Skeletal muscle satellite cell (primary cell): ENCODE data around the gene JAK3.
A peak's percentile ranks its signal among the peaks of the same experiment; 100 is the strongest.
"Not testable (repeated sequence)": the region's sequence is repeated elsewhere in the genome, so short reads cannot be mapped to it uniquely, and the experiment has no call there.

Experiments used
- H3K27me3 ChIP-seq: 2 replicates; pipeline ENCODE4 v1.7.0; 2013; ENCODE audit warnings: low read length; ENCODE audit not compliant: control insufficient read depth, insufficient read depth
- H3K36me3 ChIP-seq: 2 replicates; pipeline ENCODE4 v1.7.0; 2013; ENCODE audit warnings: mild to moderate bottlenecking, control low read depth, low read length; ENCODE audit not compliant: insufficient read depth
- H3K4me1 ChIP-seq: 2 replicates; pipeline ENCODE4 v1.7.0; 2013; ENCODE audit warnings: low read length; ENCODE audit not compliant: control insufficient read depth, insufficient read depth
- H3K4me2 ChIP-seq: 2 replicates; pipeline ENCODE4 v1.7.0; 2013; ENCODE audit warnings: mild to moderate bottlenecking, low read length
- H3K4me3 ChIP-seq: 2 replicates; pipeline ENCODE4 v1.7.0; 2013; ENCODE audit warnings: low read length
- H3K9ac ChIP-seq: 2 replicates; pipeline ENCODE4 v1.7.0; 2013; ENCODE audit warnings: mild to moderate bottlenecking, low read depth, low read length, moderate library complexity
- H3K9me3 ChIP-seq: replicated peaks from 2 replicates; pipeline ENCODE4 v1.7.0; 2013; ENCODE audit warnings: mild to moderate bottlenecking, control low read depth, low read length

JAK3 gene

GRCh38 chr19:17796013-17796837 lies 51.6 kb downstream of the JAK3 start:
- Histone ChIP-seq H3K27me3 (peaks cover 54% of the 10 kb centered on the region), H3K4me1 (peaks cover 6% of the 10 kb centered on the region), H3K9ac (no peak overlapping the region), H3K36me3 (no peaks in the 10 kb centered on the region), H3K4me2 (no peak overlapping the region), H3K9me3 (no peaks in the 10 kb centered on the region), H3K4me3 (no peak overlapping the region)

GRCh38 chr19:17795495-17795856 lies 52.3 kb downstream of the JAK3 start:
- Histone ChIP-seq H3K4me3 (no peak overlapping the region), H3K9ac (no peak overlapping the region), H3K4me1 (peaks cover 6% of the 10 kb centered on the region)

GRCh38 chr19:17794731-17795494 lies 52.9 kb downstream of the JAK3 start, which contains the start of gene B3GNT3:
B3GNT3 (plus strand) TSS chr19:17795138; CDS start chr19:17807808, 12,670 bp downstream.
- Histone ChIP-seq H3K9me3 (no peaks in the 10 kb centered on the region), H3K9ac (no peak within 1 kb of the TSS), H3K27me3 (peaks cover 59% of the 10 kb centered on the region), H3K36me3 (no peaks in the 10 kb centered on the region), H3K4me1 (peaks cover 6% of the 10 kb centered on the region), H3K4me3 (no peak within 1 kb of the TSS), H3K4me2 (no peak within 1 kb of the TSS)

More at GRCh38 chr19:17795495-17795856, 52.3 kb downstream of the JAK3 start:
- Histone ChIP-seq H3K36me3 (no peaks in the 10 kb centered on the region), H3K9me3 (no peaks in the 10 kb centered on the region), H3K4me2 (no peak overlapping the region), H3K27me3 (peaks cover 56% of the 10 kb centered on the region)

- H3K4me3 ChIP-seq, result no peak overlapping the region
- peaks cover 60% of the 10 kb centered on the region for H3K27me3 ChIP-seq
- H3K4me1 ChIP-seq, result peaks cover 6% of the 10 kb centered on the region
- H3K4me2 ChIP-seq, result no peak overlapping the region
- no peak overlapping the region for H3K9ac ChIP-seq
- H3K36me3 ChIP-seq, result no peaks in the 10 kb centered on the region
- H3K9me3 ChIP-seq, result no peaks in the 10 kb centered on the region
Measured at GRCh38 chr19:17794412-17794730, 53.4 kb downstream of the JAK3 start.

- H3K27me3 ChIP-seq, result peaks cover 33% of the 10 kb centered on the region
Measured at GRCh38 chr19:17790059-17790780, 57.6 kb downstream of the JAK3 start.

GRCh38 chr19:17788632-17789031 lies 59.1 kb downstream of the JAK3 start:
- H3K9ac ChIP-seq, result no peak overlapping the region
- H3K27me3 ChIP-seq, result peaks cover 17% of the 10 kb centered on the region
- H3K36me3 ChIP-seq, result no peaks in the 10 kb centered on the region
- no peak overlapping the region for H3K4me3 ChIP-seq
- no peaks in the 10 kb centered on the region for H3K9me3 ChIP-seq
- H3K4me2 ChIP-seq, result no peak overlapping the region
- H3K4me1 ChIP-seq, result no peaks in the 10 kb centered on the region

More at GRCh38 chr19:17790059-17790780, 57.6 kb downstream of the JAK3 start:
- Histone ChIP-seq H3K4me3 (no peak overlapping the region), H3K9me3 (no peaks in the 10 kb centered on the region), H3K9ac (no peak overlapping the region), H3K4me1 (no peaks in the 10 kb centered on the region), H3K4me2 (no peak overlapping the region), H3K36me3 (no peaks in the 10 kb centered on the region)

- Histone ChIP-seq H3K9me3 (no peaks in the 10 kb centered on the region), H3K36me3 (no peaks in the 10 kb centered on the region), H3K27me3 (peaks cover 14% of the 10 kb centered on the region), H3K4me1 (no peaks in the 10 kb centered on the region), H3K4me2 (no peak overlapping the region), H3K4me3 (no peak overlapping the region), H3K9ac (no peak overlapping the region)
Measured at GRCh38 chr19:17787274-17787913, 60.4 kb downstream of the JAK3 start.

- H3K4me2 ChIP-seq, result peak overlapping the region; percentile 38
- H3K27me3 ChIP-seq, result peaks cover 5% of the 10 kb centered on the region
- H3K4me1 ChIP-seq, result no peaks in the 10 kb centered on the region
- no peaks in the 10 kb centered on the region for H3K36me3 ChIP-seq
- H3K9ac ChIP-seq, result no peak overlapping the region
- no peaks in the 10 kb centered on the region for H3K9me3 ChIP-seq
- H3K4me3 ChIP-seq, result peak overlapping the region; percentile 3
Measured at GRCh38 chr19:17784201-17785008, 63.4 kb downstream of the JAK3 start.

GRCh38 chr19:17783721-17784120 lies 64.1 kb downstream of the JAK3 start:
- H3K36me3 ChIP-seq, H3K9ac ChIP-seq: not testable (repeated sequence)

GRCh38 chr19:17780781-17781180 lies 67.0 kb downstream of the JAK3 start:
- Histone ChIP-seq H3K4me1 (peaks cover 7% of the 10 kb centered on the region), H3K9me3 (no peaks in the 10 kb centered on the region), H3K9ac (no peak overlapping the region), H3K4me3 (no peak overlapping the region), H3K4me2 (no peak overlapping the region), H3K27me3 (peaks cover 13% of the 10 kb centered on the region), H3K36me3 (no peaks in the 10 kb centered on the region)

More at GRCh38 chr19:17783721-17784120, 64.1 kb downstream of the JAK3 start:
- H3K4me3 ChIP-seq, H3K4me2 ChIP-seq, H3K9me3 ChIP-seq, H3K4me1 ChIP-seq, H3K27me3 ChIP-seq: not testable (repeated sequence)
